Stomach (tissue), 4 donors: ENCODE data around the gene TNFRSF21.

ENCODE experiments used
- CTCF ChIP-seq, 7 experiments: fragments of 450-650 bp in 4 of 7; fragments of 200-600 bp in 3 of 7; sonication (generic) in 3 of 7; IDR thresholded peaks; one replicate each; pipeline ENCODE4 v1.5.1; 2016 to 2019; ENCODE audit warnings: antibody characterized with exemption in 7 of 7, control low read depth in 2 of 7, mild to moderate bottlenecking in 1 of 7
- EP300 ChIP-seq: sonication (generic); formaldehyde crosslinking; IDR thresholded peaks from one replicate; pipeline ENCODE4 v1.6.1; 2017; ENCODE audit warnings: antibody characterized with exemption
- POLR2A ChIP-seq, 4 donors: fragments of 450-650 bp; IDR thresholded peaks; one replicate each; pipeline ENCODE4 v1.6.1; 2016; ENCODE audit warnings: antibody characterized with exemption in 4 of 4, control low read depth in 2 of 4, mild to moderate bottlenecking in 1 of 4, moderate library complexity in 1 of 4
- POLR2AphosphoS5 ChIP-seq, 3 donors: sonication (generic); formaldehyde crosslinking; IDR thresholded peaks; one replicate each; pipeline ENCODE4 v1.6.1; 2016; ENCODE audit warnings: antibody characterized with exemption in 3 of 3

- no peak for TF ChIP-seq POLR2A (IDR thresholded peaks at IDR 0.05)
- TF ChIP-seq CTCF (IDR thresholded peaks at IDR 0.05) = no peak
- no peak for TF ChIP-seq POLR2AphosphoS5 (IDR thresholded peaks at IDR 0.05)
- no peak for TF ChIP-seq EP300
Measured at GRCh38 chr6:47352194-47352920, 42.7 kb upstream of the TNFRSF21 start.
